GM21723 (cell line): ENCODE data around the gene NLRP12.
A peak's percentile ranks its signal among the peaks of the same experiment; 100 is the strongest.
"Not testable (repeated sequence)": the region's sequence is repeated elsewhere in the genome, so short reads cannot be mapped to it uniquely, and the experiment has no call there.

Source experiments
- ATAC-seq: cut with Tn5 transposase; IDR thresholded peaks from one replicate; pipeline ENCODE4 v1.9.1; 2021; ENCODE audit warnings: mild to moderate bottlenecking, moderate library complexity; ENCODE audit not compliant: unreplicated experiment

The NLRP12 gene

DNA sequence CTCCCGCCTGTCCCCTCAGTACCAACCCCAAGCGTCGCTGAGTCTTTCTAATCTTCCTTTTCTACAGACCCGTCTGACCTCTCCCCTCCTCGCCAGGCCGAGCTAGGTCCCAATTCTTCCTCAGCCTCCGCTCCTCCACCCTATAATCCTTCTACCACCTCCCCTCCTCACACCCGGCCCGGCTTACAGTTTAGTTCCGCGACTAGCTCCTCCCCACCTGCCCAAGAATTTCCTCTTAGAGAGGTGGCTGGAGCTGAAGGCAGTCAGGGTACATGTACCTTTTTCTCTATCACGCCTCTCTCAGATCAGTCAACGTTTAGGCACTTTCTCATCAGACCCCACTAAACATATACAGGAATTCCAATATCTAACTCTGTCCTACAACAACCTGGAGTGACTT, 8.7 kb upstream of the NLRP12 start:
- not testable (repeated sequence) for ATAC-seq

DNA sequence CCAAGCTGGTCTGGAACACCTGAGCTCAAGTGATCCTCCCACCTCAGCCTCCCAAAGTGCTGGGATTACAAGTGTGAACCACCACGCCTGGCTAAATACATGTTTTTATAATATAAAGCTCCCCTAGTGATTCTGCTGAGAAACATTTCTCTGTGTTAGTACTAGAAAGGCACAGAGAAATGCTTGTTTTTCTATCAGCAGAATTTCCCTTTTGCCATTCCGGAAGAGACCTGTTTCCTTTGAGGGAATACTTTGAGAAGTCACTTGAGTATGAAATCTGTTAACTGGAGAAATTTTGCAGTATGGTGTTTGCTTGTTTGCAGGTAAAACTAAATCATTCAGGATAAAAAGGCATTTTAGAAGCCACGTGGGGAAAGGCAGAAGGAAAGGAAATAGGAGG, 4.4 kb upstream of the NLRP12 start:
- ATAC-seq, result no peak

GRCh38 chr19:53826876-53827275, 2.8 kb upstream of the NLRP12 start:
- no peak for ATAC-seq

GRCh38 chr19:53823380-53824120, 564 bp downstream of the NLRP12 start:
- ATAC-seq, result no peak

GRCh38 chr19:53819861-53820260, 4.3 kb downstream of the NLRP12 start:
- no peak for ATAC-seq

DNA sequence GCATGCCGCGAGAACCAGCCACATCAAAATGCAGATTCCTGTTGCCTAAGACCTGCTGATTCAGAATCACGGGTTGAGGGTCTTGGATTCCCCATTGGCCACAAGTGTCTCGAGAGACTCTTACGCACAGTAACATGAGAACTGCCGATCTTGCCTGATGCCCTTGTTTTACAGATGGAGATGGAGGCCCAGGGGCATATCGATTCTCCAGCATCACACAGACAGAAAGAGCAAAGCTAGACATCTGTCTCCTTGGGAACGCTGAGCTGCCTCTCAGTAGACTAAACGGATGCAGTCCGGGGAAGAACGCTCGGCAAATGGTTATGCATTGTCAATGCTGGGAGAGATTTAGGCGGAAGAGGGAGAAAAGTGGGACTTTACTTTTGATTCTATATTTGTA, 5.4 kb downstream of the NLRP12 start:
- ATAC-seq, result no peak

- ATAC-seq, result no peak
Measured at GRCh38 chr19:53813996-53814395, 10.1 kb downstream of the NLRP12 start.

DNA sequence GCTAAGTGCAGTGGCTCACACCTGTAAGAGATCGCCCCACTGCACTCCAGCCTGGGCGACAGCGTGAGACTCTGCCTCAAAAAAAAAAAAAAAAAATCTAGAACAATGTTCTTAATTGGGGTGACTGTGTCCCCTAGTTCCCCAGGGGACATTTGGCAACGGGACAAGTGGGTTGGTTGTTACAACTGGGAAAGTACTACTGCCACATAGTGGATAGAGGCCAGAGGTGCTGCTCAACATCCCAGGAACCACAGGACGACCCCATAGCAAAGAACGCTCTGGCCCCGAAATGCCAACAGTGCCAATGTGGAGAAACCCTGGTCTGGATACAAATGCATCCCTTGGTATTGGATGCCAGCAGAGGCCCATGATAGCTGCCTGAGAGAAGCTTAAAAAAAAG, 11.8 kb downstream of the NLRP12 start:
- no peak for ATAC-seq

DNA sequence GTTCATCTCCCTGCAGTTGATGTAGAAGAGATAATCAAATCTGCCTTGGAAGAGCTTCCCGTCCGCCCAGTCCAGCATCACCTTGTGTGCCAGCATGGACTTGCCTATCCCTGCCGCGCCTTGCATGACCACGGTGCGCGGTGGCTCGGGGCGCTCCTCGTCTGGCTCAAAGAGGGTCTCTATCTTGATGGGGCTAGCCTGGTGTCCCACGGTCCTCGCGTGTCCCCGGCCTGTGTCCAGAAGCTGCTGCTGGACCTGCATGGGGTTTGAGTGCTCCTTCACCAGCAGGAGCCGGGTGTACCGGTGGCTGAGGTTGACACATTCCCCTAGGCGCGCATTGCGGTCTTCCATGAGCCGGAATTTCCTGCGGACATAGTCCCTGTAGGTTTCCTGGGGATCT, 13.2 kb downstream of the NLRP12 start:
- ATAC-seq, result no peak

DNA sequence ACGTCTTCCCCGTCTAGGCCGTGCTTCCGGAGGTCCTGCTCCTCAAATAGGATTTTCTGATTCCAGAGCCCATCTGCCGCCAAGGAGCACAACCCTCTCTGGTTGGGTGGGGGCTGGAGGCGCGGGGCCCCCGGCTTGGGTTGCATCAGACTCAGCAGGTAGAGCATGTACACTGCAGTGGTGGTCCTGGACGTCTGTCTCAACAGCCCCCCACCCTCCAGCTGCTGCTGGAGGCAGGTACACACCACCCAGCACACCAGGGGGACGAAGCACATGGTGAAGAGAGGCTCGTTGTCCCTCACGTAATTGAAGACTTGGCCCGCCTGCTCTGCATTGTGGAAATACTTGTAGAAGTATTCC, 13.9 kb downstream of the NLRP12 start:
- no peak for ATAC-seq

- ATAC-seq, result no peak
Measured at GRCh38 chr19:53809518-53810186, 14.5 kb downstream of the NLRP12 start.

- no peak for ATAC-seq
Measured at GRCh38 chr19:53808710-53809125, 15.4 kb downstream of the NLRP12 start.

- no peak for ATAC-seq
Measured at GRCh38 chr19:53801257-53801656, 22.9 kb downstream of the NLRP12 start.

- ATAC-seq, result no peak
Measured at GRCh38 chr19:53795019-53795418, 29.1 kb downstream of the NLRP12 start.

- peak; percentile 61 for ATAC-seq
Measured at GRCh38 chr19:53792721-53793433, 31.2 kb downstream of the NLRP12 start.

GRCh38 chr19:53789708-53790678, 34.1 kb downstream of the NLRP12 start:
- no peak for ATAC-seq

GRCh38 chr19:53787266-53787665, 36.8 kb downstream of the NLRP12 start:
- no peak for ATAC-seq

- ATAC-seq, result no peak
Measured at GRCh38 chr19:53786744-53787143, 37.4 kb downstream of the NLRP12 start.

DNA sequence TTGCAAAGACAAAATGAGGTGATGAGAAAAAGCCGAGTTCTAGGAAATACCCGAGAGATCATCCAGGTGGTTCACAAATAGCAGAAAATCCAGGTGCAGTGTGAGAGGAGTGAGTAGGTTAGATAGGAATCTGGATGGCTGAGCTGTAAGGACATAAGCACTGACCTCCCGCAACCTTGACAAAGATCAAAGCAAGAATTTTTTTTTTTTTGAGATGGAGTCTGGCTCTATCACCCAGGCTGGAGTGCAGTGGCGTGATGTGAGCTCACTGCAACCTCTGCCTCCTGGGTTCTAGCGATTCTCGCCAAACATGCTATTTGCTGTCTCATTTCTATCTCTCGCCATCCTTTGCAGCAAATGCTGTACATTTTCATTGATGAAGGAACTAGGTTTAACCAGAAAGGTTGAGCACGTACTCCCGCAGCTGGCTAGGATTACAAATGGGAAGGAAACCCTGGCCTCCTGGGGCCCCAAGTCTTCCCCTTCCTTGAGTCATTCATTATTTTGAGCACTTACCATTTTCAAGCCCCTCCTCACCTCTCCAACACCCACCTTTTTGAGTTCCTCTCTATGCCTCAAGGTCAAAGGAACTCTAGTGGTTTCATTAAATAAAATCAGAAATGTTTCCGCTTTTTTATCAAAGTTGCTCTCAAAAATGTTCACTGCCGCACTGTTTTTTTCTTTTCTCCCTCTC, 38.8 kb downstream of the NLRP12 start:
- ATAC-seq, result no peak

- no peak for ATAC-seq
Measured at GRCh38 chr19:53782698-53783097, 41.4 kb downstream of the NLRP12 start.
